Naive thymus-derived CD4-positive, alpha-beta T cell (primary cell): Measurements from ENCODE around the gene ACSF3. TPM values are rescaled to one million over a fixed set of nuclear protein-coding genes. Genes with fewer than 3 reads are reported as not detected.

Source experiments
- ATAC-seq: fragments of 150-1000 bp; cut with Tn5 transposase; 2 replicates; pipeline ENCODE4 v1.10.0; 2021; ENCODE audit warnings: mild to moderate bottlenecking, moderate library complexity
- CTCF ChIA-PET: fragments of 350-600 bp; sonication (Branson Sonifier 250); formaldehyde crosslinking; loops from one replicate; lab custom pipeline; 2021; ENCODE audit warnings: antibody characterized with exemption; lab: Charles Lee
- POLR2A ChIA-PET: fragments of 350-600 bp; sonication (Branson Sonifier 250); formaldehyde crosslinking; loops from one replicate; lab custom pipeline; 2021; ENCODE audit warnings: antibody characterized with exemption, inconsistent platforms; lab: Charles Lee
- DNase-seq, 9 donors: peaks; one replicate each; pipeline versions ENCODE4 v3.0.0 to v3.0.0-alpha.2; 2020 to 2022; ENCODE audit warnings: mixed read lengths in 1 of 9
- H3K27ac ChIP-seq: one replicate; pipeline ENCODE4 v1.7.0; 2013; ENCODE audit warnings: mild to moderate bottlenecking, low read depth, low read length, moderate library complexity
- H3K27me3 ChIP-seq, 2 donors: one replicate each; pipeline ENCODE4 v1.7.0; 2013; ENCODE audit warnings: low read length in 2 of 2, mild to moderate bottlenecking in 2 of 2, moderate library complexity in 2 of 2; ENCODE audit not compliant: control insufficient read depth in 2 of 2, insufficient read depth in 2 of 2
- H3K36me3 ChIP-seq, 3 experiments: 1 replicate in 2 of 3; 2 replicates in 1 of 3; pipeline ENCODE4 v1.7.0; 2013; ENCODE audit warnings: low read length in 3 of 3, mild to moderate bottlenecking in 3 of 3, moderate library complexity in 1 of 3; ENCODE audit not compliant: insufficient read depth in 3 of 3, control insufficient read depth in 2 of 3
- H3K4me1 ChIP-seq, 2 donors: one replicate each; pipeline ENCODE4 v1.7.0; 2013; ENCODE audit warnings: low read length in 2 of 2, mild to moderate bottlenecking in 2 of 2, moderate library complexity in 1 of 2; ENCODE audit not compliant: control insufficient read depth in 2 of 2, insufficient read depth in 2 of 2
- H3K4me3 ChIP-seq: 2 replicates; pipeline ENCODE4 v1.7.0; 2013; ENCODE audit warnings: mild to moderate bottlenecking, low read length
- H3K9me3 ChIP-seq, 3 experiments: 1 replicate in 2 of 3; 2 replicates in 1 of 3; pipeline ENCODE4 v1.7.0; 2013; ENCODE audit warnings: low read length in 3 of 3; ENCODE audit not compliant: control insufficient read depth in 2 of 3
- H3K27ac Mint-ChIP-seq, 9 donors: one replicate each; pipeline ENCODE4 v1.8.0; 2020 to 2022; ENCODE audit warnings: mixed read lengths in 9 of 9, mild to moderate bottlenecking in 8 of 9, moderate library complexity in 5 of 9, inconsistent platforms in 2 of 9
- H3K27me3 Mint-ChIP-seq, 5 donors: one replicate each; pipeline ENCODE4 v1.8.0; 2021 to 2022; ENCODE audit warnings: mixed read lengths in 5 of 5, mild to moderate bottlenecking in 1 of 5
- H3K36me3 Mint-ChIP-seq, 5 donors: one replicate each; pipeline ENCODE4 v1.8.0; 2020 to 2022; ENCODE audit warnings: mixed read lengths in 5 of 5, mild to moderate bottlenecking in 3 of 5, inconsistent platforms in 1 of 5
- H3K4me1 Mint-ChIP-seq, 7 donors: one replicate each; pipeline ENCODE4 v1.8.0; 2020 to 2022; ENCODE audit warnings: mixed read lengths in 7 of 7, mild to moderate bottlenecking in 3 of 7, inconsistent platforms in 1 of 7
- H3K4me3 Mint-ChIP-seq, 10 donors: one replicate each; pipeline ENCODE4 v1.8.0; 2020 to 2022; ENCODE audit warnings: mild to moderate bottlenecking in 10 of 10, mixed read lengths in 10 of 10, moderate library complexity in 6 of 10, inconsistent platforms in 2 of 10
- H3K9me3 Mint-ChIP-seq, 11 donors: one replicate each; pipeline ENCODE4 v1.8.0; 2020 to 2022; ENCODE audit warnings: mixed read lengths in 11 of 11, mild to moderate bottlenecking in 4 of 11, inconsistent platforms in 1 of 11, moderate library complexity in 1 of 11
- intact Hi-C, 2 donors: fragments of 100-400 bp; cut with micrococcal nuclease; formaldehyde crosslinking; loops; one replicate each; pipeline ENCODE4 v1.15.1; 2023
- polyA plus RNA-seq, 2 donors: library from polyadenylated mRNA; unstranded; fragments of 300-500 nt; fragmentation: Illumina TruSeq; gene quantifications; one replicate each; pipeline ENCODE4 v1.2.3, GENCODE V29; 2021
- total RNA-seq, 6 experiments: library from RNA in 5 of 6; stranded (reverse) in 5 of 6; gene quantifications; 1 replicate in 5 of 6; 2 replicates in 1 of 6; pipeline ENCODE4 v1.2.3 and lab custom pipeline; 2021 to 2026

The ACSF3 gene
- total and polyA plus RNA-seq, 7 experiments from 2014 or later = 26.2 to 84.1 (median 68.5) TPM

DNA sequence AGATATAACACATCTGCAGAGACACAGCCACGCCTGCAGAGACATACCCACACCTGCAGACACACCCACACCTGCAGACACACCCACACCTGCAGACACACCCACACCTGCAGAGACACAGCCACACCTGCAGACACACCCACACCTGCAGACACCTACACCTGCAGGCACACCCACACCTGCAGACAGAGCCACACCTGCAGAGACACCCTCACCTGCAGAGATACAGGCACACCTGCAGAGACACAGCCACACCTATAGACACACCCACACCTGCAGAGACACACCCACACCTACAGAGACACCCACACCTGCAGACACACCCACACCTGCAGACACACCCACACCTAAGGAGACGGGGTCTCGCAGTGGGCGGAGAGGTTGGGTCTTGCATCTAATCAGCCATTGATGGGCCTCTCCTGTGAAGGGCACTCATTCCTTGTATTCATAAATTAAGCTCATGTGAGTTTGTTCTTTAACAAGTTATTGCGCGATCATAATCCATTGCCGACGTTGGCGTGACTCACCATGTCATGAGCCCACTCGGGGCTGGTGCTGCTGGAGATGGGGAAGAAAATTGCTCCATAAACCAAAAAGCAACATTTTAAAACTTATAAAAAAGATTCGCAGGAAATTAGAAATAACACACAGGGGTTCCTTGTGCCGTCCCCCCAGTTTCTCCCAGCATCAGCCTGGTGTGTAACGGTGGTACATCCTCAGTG lies 49.0 kb downstream of the ACSF3 start:
- no peaks in the 10 kb centered on the region for H3K27me3 ChIP-seq
- Mint-ChIP-seq H3K27ac (peak overlapping the region in 2 of 9 donors; percentile 51 to 74), H3K9me3 (peaks cover 0 to 2% (median 0%) of the 10 kb centered on the region in 11 donors), H3K36me3 (peaks cover 0 to 20% (median 2%) of the 10 kb centered on the region in 5 donors), H3K27me3 (no peaks in the 10 kb centered on the region), H3K4me1 (peaks cover 0 to 5% (median 0%) of the 10 kb centered on the region in 7 donors), H3K4me3 (no peak overlapping the region)
- H3K9me3 ChIP-seq = no peaks in the 10 kb centered on the region
- no peaks in the 10 kb centered on the region for H3K4me1 ChIP-seq
- ChIA-PET POLR2A (no interaction called here), CTCF (no interaction called here)
- peaks cover 0 to 89% (median 16%) of the 10 kb centered on the region in 3 experiments for H3K36me3 ChIP-seq
- DNase-seq (no peak), ATAC-seq (no peak)
- no peak overlapping the region for H3K4me3 ChIP-seq
- intact Hi-C loops = no loop called here
- no peak overlapping the region for H3K27ac ChIP-seq

DNA sequence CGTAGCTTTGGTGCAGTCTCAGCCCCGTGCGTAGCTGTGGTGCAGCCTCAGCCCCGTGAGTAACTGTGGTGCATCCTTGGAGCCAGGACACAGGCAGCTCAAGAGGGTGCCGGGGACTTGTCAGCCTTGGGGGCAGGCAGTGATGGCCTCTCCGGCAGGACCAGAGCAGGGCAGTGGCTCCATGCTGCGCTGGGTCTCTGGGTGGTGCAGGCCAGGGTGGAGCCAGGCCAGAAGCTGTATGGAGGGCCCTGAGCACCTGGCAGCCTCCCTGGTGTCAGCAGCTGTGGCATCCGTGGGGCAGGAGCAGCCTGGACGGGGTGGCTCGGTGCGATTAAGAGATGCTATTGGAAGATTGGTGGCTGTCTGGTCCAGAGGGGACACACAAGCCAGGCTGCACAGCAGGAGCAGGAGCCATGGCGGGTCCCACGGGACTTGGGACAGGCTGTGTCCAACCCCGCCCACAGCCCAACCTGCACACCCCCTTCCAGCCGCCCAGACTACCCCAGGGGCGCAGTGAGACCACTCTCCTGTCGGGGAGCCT lies 49.6 kb downstream of the ACSF3 start:
- H3K27ac Mint-ChIP-seq = peak overlapping the region in 1 of 9 donors; percentile 49
- H3K4me1 Mint-ChIP-seq = peaks cover 0 to 6% (median 0%) of the 10 kb centered on the region in 7 donors
- ATAC-seq (no peak), DNase-seq (no peak)
- POLR2A ChIA-PET = no interaction called here
- Histone ChIP-seq H3K36me3 (peaks cover 0 to 83% (median 16%) of the 10 kb centered on the region in 3 experiments), H3K4me1 (no peaks in the 10 kb centered on the region), H3K27ac (no peak overlapping the region), H3K27me3 (no peaks in the 10 kb centered on the region), H3K9me3 (no peaks in the 10 kb centered on the region), H3K4me3 (no peak overlapping the region)
- CTCF ChIA-PET = no interaction called here
- H3K36me3 Mint-ChIP-seq = peaks cover 0 to 24% (median 5%) of the 10 kb centered on the region in 5 donors
- H3K9me3 Mint-ChIP-seq = peaks cover 0 to 2% (median 0%) of the 10 kb centered on the region in 11 donors
- intact Hi-C loops = no loop called here
- H3K4me3 Mint-ChIP-seq = no peak overlapping the region
- no peaks in the 10 kb centered on the region for H3K27me3 Mint-ChIP-seq

DNA sequence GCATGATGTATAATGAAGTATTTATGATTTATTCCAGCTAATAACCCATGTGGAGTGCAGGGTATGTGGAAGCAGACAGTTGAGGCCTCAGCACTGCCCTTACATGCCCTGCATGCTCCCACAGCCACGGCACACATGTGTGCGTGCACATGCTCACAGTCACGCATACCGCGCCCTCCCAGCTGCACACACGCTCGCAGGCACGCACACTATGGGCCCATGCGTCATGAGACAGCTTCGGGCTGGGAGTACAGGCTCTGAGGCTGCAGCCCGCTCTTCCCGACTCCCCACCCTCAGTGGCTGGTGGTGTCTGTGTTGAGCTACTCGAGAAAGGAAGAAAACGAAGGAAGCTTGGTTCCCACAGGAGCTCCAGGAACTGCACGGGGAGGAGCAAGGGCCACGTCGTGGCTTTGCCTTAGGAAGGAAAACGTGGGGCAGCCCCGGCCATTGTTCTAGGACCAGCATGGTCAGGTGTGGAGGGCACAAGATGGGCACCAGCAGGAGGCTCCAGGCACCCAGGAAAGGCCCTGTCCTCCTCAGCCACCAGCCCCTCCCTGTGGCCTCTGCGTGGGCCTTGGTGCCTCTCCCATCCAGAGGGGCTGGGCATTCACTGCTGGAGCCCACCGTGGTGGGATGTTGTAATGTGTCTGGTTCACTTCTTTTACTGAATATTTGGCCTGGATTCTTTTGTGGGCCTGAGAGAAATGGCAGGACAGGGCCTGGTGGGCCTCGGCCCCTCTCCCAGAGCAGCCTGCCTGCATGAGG lies 50.4 kb downstream of the ACSF3 start:
- Mint-ChIP-seq H3K4me3 (no peak overlapping the region), H3K4me1 (peaks cover 0 to 6% (median 0%) of the 10 kb centered on the region in 7 donors), H3K27me3 (no peaks in the 10 kb centered on the region), H3K36me3 (peaks cover 4 to 31% (median 11%) of the 10 kb centered on the region in 5 donors), H3K27ac (peak overlapping the region in 1 of 9 donors; percentile 60), H3K9me3 (peaks cover 0 to 5% (median 2%) of the 10 kb centered on the region in 11 donors)
- Histone ChIP-seq H3K4me1 (no peaks in the 10 kb centered on the region), H3K27ac (no peak overlapping the region), H3K27me3 (no peaks in the 10 kb centered on the region), H3K4me3 (no peak overlapping the region), H3K9me3 (peaks cover 0 to 2% (median 0%) of the 10 kb centered on the region in 3 experiments), H3K36me3 (peaks cover 0 to 83% (median 19%) of the 10 kb centered on the region in 3 experiments)
- no peak for ATAC-seq
- POLR2A ChIA-PET = no interaction called here
- CTCF ChIA-PET = no interaction called here
- no peak for DNase-seq
- intact Hi-C loops = no loop called here

DNA sequence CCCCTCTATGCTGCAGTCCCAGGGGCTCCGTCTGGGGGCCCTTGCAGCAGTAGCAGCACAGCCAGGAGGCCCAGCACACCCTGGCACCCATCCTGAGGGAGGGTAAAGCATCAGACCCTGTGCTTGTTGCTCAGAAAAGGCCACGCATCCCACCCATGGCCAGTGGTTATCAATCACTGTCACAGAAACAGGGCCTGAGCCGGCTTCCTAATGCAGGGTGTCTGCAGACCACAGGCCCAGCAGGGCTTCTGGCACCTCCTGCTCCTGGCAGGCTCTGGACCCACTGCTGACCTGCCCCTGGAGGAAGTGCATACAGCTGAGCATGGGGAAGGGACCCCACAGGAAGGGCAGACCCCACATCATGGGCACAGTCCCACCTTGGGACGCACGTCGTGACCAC lies 51.0 kb downstream of the ACSF3 start:
- no peak overlapping the region for H3K4me3 Mint-ChIP-seq
- H3K9me3 ChIP-seq = peaks cover 0 to 8% (median 0%) of the 10 kb centered on the region in 3 experiments
- peaks cover 0 to 7% (median 2%) of the 10 kb centered on the region in 11 donors for H3K9me3 Mint-ChIP-seq
- peaks cover 0 to 86% (median 20%) of the 10 kb centered on the region in 3 experiments for H3K36me3 ChIP-seq
- ATAC-seq (no peak), DNase-seq (no peak)
- no peaks in the 10 kb centered on the region for H3K27me3 Mint-ChIP-seq
- no peak overlapping the region for H3K4me3 ChIP-seq
- POLR2A ChIA-PET = no interaction called here
- no peaks in the 10 kb centered on the region for H3K4me1 ChIP-seq
- peaks cover 0 to 7% (median 0%) of the 10 kb centered on the region in 7 donors for H3K4me1 Mint-ChIP-seq
- peaks cover 10 to 37% (median 17%) of the 10 kb centered on the region in 5 donors for H3K36me3 Mint-ChIP-seq
- H3K27me3 ChIP-seq = no peaks in the 10 kb centered on the region
- intact Hi-C loops = no loop called here
- H3K27ac ChIP-seq = no peak overlapping the region
- H3K27ac Mint-ChIP-seq = no peak overlapping the region
- CTCF ChIA-PET = no interaction called here

DNA sequence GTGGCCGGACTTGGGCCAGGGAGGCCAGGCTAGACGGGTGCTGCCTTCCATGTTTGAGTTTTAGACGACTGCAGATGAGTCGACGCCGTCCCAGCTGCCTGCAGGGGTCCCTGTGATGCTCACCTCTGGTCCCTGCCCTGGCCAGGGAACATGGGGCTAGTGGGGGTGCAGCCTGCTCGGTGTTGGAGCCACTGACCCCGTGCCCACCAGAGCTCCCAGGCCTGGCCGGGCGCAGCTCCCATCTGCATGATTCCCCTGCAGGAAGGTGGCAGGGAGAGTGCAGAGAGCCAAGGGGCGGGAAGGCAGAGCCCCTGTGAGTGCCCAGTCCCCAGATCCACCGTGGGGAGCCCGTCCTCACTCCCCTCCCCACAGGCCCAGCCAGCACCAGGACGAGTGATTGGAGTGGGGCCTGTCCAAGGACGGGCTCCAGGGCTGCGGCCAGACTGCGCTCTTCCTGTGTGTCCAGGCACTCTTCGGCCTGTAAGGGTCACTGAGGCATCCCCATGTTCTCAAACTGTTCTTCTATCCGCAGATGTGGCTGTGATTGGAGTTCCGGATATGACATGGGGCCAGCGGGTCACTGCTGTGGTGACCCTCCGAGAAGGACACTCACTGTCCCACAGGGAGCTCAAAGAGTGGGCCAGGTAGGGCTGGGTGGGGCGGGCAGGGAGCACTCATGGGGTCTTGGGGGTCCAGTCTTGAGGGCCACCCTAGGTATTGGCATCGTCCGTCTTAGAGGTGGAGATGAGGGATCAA lies 51.9 kb downstream of the ACSF3 start:
- Histone ChIP-seq H3K4me1 (no peaks in the 10 kb centered on the region), H3K9me3 (peaks cover 0 to 8% (median 0%) of the 10 kb centered on the region in 3 experiments), H3K36me3 (peaks cover 0 to 86% (median 25%) of the 10 kb centered on the region in 3 experiments), H3K4me3 (no peak overlapping the region), H3K27me3 (no peaks in the 10 kb centered on the region), H3K27ac (no peak overlapping the region)
- H3K4me3 Mint-ChIP-seq = no peak overlapping the region
- H3K36me3 Mint-ChIP-seq = peaks cover 13 to 42% (median 20%) of the 10 kb centered on the region in 5 donors
- peaks cover 0 to 7% (median 2%) of the 10 kb centered on the region in 11 donors for H3K9me3 Mint-ChIP-seq
- no peaks in the 10 kb centered on the region for H3K27me3 Mint-ChIP-seq
- ATAC-seq (no peak), DNase-seq (no peak)
- ChIA-PET POLR2A (no interaction called here), CTCF (no interaction called here)
- peaks cover 0 to 7% (median 0%) of the 10 kb centered on the region in 7 donors for H3K4me1 Mint-ChIP-seq
- intact Hi-C loops = no loop called here
- no peak overlapping the region for H3K27ac Mint-ChIP-seq
